GM21447 (cell line): Measurements from ENCODE around the gene INPP1.

Source experiments
- ATAC-seq: cut with Tn5 transposase; IDR thresholded peaks from one replicate; pipeline ENCODE4 v1.9.1; 2021; ENCODE audit not compliant: unreplicated experiment

The INPP1 gene

GRCh38 chr2:190360965-190361364 is 17.6 kb downstream of the INPP1 start:
- no peak for ATAC-seq

GRCh38 chr2:190361572-190361971 is 18.2 kb downstream of the INPP1 start:
- no peak for ATAC-seq

GRCh38 chr2:190362894-190363293 is 19.5 kb downstream of the INPP1 start:
- ATAC-seq, result no peak

- ATAC-seq, result no peak
Measured at GRCh38 chr2:190365499-190366204, 22.3 kb downstream of the INPP1 start.

GRCh38 chr2:190366248-190366753 is 22.9 kb downstream of the INPP1 start:
- no peak for ATAC-seq

- ATAC-seq, result no peak
Measured at GRCh38 chr2:190367091-190367490, 23.7 kb downstream of the INPP1 start.

GRCh38 chr2:190369635-190370034 is 26.2 kb downstream of the INPP1 start:
- ATAC-seq, result no peak

GRCh38 chr2:190376083-190376482 is 32.7 kb downstream of the INPP1 start:
- ATAC-seq, result no peak

- no peak for ATAC-seq
Measured at GRCh38 chr2:190376591-190377245, 33.3 kb downstream of the INPP1 start.

- no peak for ATAC-seq
Measured at GRCh38 chr2:190378880-190379237, 35.5 kb downstream of the INPP1 start.

GRCh38 chr2:190379249-190379964 is 36.0 kb downstream of the INPP1 start:
- no peak for ATAC-seq

GRCh38 chr2:190380962-190381412 is 37.6 kb downstream of the INPP1 start:
- ATAC-seq, result no peak

- peak; percentile 84 for ATAC-seq
Measured at GRCh38 chr2:190382851-190383250, 39.5 kb downstream of the INPP1 start.

GRCh38 chr2:190387422-190387821 is 44.0 kb downstream of the INPP1 start:
- no peak for ATAC-seq

GRCh38 chr2:190396271-190396670 is 52.9 kb downstream of the INPP1 start:
- ATAC-seq, result no peak

GRCh38 chr2:190402986-190403603 is 59.7 kb downstream of the INPP1 start:
- ATAC-seq, result no peak

- no peak for ATAC-seq
Measured at GRCh38 chr2:190404487-190404886, 61.1 kb downstream of the INPP1 start.

GRCh38 chr2:190405070-190405469 is 61.7 kb downstream of the INPP1 start:
- no peak for ATAC-seq

GRCh38 chr2:190405995-190406394 is 62.6 kb downstream of the INPP1 start:
- no peak for ATAC-seq

GRCh38 chr2:190406805-190407204 is 63.4 kb downstream of the INPP1 start:
- ATAC-seq, result no peak

GRCh38 chr2:190407246-190407661 is 63.9 kb downstream of the INPP1 start:
- no peak for ATAC-seq
